Measurements from ENCODE around the gene MBD6.

- TF ChIP-seq POLR2A (IDR thresholded peaks at IDR 0.05) (no peak), CTCF (IDR thresholded peaks at IDR 0.05 in 8 of 11, conservative IDR thresholded peaks at IDR 0.05 in 3 of 11) (peak in 10 of 11 experiments; percentile 28 to 76 (median 52))
Measured at GRCh38 chr12:57476162-57476992, 46.2 kb upstream of the MBD6 start.
